ENCODE results near the gene CACUL1. TPM values are rescaled to one million over a fixed set of nuclear protein-coding genes. Genes with fewer than 3 reads are reported as not detected.

The CACUL1 gene
- total RNA-seq, 1 donor from 2014 or later: 23.6 TPM

DNA sequence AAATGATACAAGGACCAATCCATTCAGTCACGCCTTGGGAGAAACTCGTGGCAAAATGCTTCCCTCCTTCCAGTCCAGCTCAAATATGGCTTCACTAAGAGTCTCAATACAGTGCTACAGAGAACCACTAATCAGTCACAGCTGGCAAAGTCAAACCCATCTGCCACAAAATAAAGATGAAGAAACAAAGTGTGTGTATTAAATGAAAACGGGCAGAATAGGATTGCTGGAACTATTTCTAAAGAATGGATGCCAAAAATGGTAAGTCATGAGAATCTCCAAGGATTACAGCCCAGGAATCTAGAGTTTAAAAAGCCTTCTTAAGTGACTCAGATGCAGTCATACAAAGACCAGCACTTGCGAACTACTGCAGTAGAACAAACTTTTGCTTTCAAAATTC, 61.9 kb downstream of the CACUL1 start:
- intact Hi-C loops (cut with DNase I): no loop called here
- Histone ChIP-seq H3K4me3 (no peak overlapping the region), H3K4me1 (peaks cover 0 to 2% of the 10 kb centered on the region in 2 donors), H3K36me3 (peaks cover 17 to 23% of the 10 kb centered on the region in 2 donors), H3K9me3 (no peaks in the 10 kb centered on the region), H3K27ac (no peak overlapping the region), H3K27me3 (no peaks in the 10 kb centered on the region)
- DNase-seq (ENCODE audit: low spot score in 2 of 2): no peak
- TF ChIP-seq, protein P1, sequence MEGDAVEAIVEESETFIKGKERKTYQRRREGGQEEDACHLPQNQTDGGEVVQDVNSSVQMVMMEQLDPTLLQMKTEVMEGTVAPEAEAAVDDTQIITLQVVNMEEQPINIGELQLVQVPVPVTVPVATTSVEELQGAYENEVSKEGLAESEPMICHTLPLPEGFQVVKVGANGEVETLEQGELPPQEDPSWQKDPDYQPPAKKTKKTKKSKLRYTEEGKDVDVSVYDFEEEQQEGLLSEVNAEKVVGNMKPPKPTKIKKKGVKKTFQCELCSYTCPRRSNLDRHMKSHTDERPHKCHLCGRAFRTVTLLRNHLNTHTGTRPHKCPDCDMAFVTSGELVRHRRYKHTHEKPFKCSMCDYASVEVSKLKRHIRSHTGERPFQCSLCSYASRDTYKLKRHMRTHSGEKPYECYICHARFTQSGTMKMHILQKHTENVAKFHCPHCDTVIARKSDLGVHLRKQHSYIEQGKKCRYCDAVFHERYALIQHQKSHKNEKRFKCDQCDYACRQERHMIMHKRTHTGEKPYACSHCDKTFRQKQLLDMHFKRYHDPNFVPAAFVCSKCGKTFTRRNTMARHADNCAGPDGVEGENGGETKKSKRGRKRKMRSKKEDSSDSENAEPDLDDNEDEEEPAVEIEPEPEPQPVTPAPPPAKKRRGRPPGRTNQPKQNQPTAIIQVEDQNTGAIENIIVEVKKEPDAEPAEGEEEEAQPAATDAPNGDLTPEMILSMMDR (IDR thresholded peaks at IDR 0.05): no peak

DNA sequence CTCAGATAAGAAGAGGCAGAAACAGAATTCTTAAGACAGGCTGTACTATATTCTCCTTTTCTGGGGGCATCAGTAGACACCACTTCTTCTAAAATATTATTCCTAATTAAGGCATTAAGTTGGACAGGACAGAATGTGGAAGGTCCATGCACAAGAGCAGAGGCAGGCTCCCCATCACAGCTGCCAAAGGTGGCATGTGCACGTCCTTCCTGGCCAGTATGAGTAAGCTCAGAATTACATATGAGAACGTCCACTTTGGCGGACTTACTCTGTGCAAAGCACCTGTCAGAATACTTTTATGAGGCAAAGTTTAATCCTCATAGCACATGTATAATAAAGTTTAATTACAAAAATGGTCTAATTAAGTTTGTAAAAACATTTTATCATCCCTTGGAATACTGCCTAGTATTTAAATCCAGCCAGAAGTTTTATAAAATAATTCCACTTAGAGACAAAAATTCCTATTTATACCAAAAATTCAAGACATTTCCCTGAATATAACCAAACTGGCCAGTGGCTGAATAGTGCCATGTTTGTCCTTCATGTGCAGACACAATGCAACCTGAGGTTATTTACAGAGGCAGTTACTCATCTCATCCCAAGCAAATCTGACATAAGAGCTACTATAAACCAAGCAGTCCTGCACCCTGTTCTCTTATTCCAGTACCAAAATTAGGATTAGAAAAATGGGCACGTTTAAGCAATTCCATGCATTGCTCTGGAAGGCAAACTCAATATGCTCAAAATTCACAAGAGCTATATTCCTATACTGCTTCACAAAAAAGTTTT, 65.5 kb downstream of the CACUL1 start:
- Histone ChIP-seq H3K4me1 (peaks cover 0 to 2% of the 10 kb centered on the region in 2 donors), H3K27ac (no peak overlapping the region), H3K4me3 (no peak overlapping the region), H3K36me3 (peaks cover 25 to 42% of the 10 kb centered on the region in 2 donors), H3K27me3 (no peaks in the 10 kb centered on the region), H3K9me3 (no peaks in the 10 kb centered on the region)
- intact Hi-C loops (cut with DNase I): no loop called here
- no peak for DNase-seq (ENCODE audit: low spot score in 2 of 2)
- TF ChIP-seq, protein P1 (IDR thresholded peaks at IDR 0.05): no peak

DNA sequence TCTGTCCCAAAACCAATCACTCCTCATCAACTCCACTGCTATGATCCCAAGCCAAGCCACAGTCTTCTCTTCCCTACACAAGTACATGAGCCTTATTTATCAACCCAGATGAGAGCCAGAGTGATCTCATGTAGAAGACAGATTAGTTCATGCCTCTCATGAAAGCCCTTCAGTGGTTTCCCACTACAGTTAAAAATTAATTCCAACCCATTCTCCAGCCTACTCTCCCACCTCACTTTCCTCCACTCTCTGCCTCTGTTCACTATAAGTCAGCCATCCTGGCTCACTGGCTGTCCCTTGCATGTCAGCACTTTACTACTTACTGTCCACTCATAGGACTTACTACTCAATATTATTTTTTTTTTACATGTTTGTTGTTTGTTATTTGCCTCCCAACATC, 67.3 kb downstream of the CACUL1 start:
- no peak overlapping the region for H3K27ac ChIP-seq
- no peaks in the 10 kb centered on the region for H3K9me3 ChIP-seq
- H3K4me1 ChIP-seq: no peaks in the 10 kb centered on the region
- H3K27me3 ChIP-seq: no peaks in the 10 kb centered on the region
- H3K36me3 ChIP-seq: peaks cover 25 to 55% of the 10 kb centered on the region in 2 donors
- DNase-seq (ENCODE audit: low spot score in 2 of 2): no peak
- H3K4me3 ChIP-seq: no peak overlapping the region
- TF ChIP-seq, protein P1 (IDR thresholded peaks at IDR 0.05): no peak
- intact Hi-C loops (cut with DNase I): no loop called here

DNA sequence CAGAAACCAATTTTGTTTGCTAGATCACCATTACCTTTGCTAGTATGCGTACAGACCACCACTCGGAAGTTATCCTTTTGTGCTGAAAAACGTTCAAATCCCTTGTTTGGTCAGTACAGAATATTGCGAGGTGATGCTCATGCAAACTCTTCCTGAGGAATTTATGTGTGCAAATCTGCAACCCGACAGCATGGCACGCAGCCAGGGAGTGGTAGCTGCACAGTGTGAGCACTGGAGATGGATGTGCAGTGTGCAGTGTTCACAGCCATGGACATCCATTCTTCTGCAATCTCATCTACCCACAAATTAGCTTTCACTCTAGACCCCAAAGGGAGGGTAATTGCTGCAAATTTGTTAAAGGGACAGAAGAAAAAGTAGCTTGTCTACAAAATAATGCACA, 72.2 kb downstream of the CACUL1 start:
- DNase-seq (ENCODE audit: low spot score in 2 of 2): no peak
- TF ChIP-seq, protein P1 (IDR thresholded peaks at IDR 0.05): no peak
- Histone ChIP-seq H3K4me1 (no peaks in the 10 kb centered on the region), H3K36me3 (peaks cover 21 to 50% of the 10 kb centered on the region in 2 donors), H3K9me3 (no peaks in the 10 kb centered on the region), H3K27me3 (no peaks in the 10 kb centered on the region), H3K4me3 (no peak overlapping the region), H3K27ac (no peak overlapping the region)
- intact Hi-C loops (cut with DNase I): no loop called here

DNA sequence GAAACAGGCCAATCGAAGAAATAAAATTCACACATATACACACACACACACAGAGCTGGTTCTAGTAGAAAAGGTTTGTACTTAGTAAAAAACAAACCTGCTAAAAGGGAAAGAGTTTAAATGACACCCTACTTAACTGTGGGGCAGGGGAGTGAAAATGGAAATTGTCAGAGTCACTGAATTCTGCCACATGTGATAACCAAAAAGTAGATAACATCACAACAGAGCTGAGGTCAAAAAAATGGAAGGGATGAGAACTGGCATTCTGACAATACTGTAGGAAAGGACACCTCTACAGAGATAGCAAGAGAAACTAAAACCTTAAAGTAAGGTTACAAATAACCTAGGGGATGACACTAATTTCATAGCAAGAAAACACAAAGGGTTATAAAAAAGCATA, 74.6 kb downstream of the CACUL1 start:
- TF ChIP-seq, protein P1 (IDR thresholded peaks at IDR 0.05): no peak
- Histone ChIP-seq H3K36me3 (peaks cover 14 to 37% of the 10 kb centered on the region in 2 donors), H3K27me3 (no peaks in the 10 kb centered on the region), H3K4me1 (no peaks in the 10 kb centered on the region), H3K27ac (no peak overlapping the region), H3K4me3 (no peak overlapping the region), H3K9me3 (no peaks in the 10 kb centered on the region)
- no peak for DNase-seq (ENCODE audit: low spot score in 2 of 2)
- intact Hi-C loops (cut with DNase I): no loop called here
